Stimulated activated CD4-positive, alpha-beta T cell treated with anti-CD3 and anti-CD28 coated beads, TNF-alpha, amount 100 ng/mL, for 48 hours (primary cell): ENCODE results near the gene RP9.

ENCODE experiments used
- DNase-seq, 3 donors: peaks; one replicate each; pipeline ENCODE4 v3.0.0-alpha.2; 2020; ENCODE audit warnings: low read depth in 3 of 3

RP9 gene

GRCh38 chr7:33062782-33063443, 46.3 kb downstream of the RP9 start:
- peak; percentile 81 to 93 (median 87) for DNase-seq

- peak; percentile 5 to 33 (median 13) for DNase-seq
Observed at GRCh38 chr7:33062023-33062781, 47.0 kb downstream of the RP9 start, which contains the start of gene NT5C3A. Gene NT5C3A (minus strand): TSS chr7:33062776. CDS start chr7:33062705, 71 bp downstream.

GRCh38 chr7:33061282-33061937, 47.8 kb downstream of the RP9 start:
- DNase-seq = no peak

GRCh38 chr7:33059635-33060034, 49.6 kb downstream of the RP9 start:
- DNase-seq = no peak

GRCh38 chr7:33055158-33055557, 54.0 kb downstream of the RP9 start:
- DNase-seq = no peak

GRCh38 chr7:33054261-33054964, 54.8 kb downstream of the RP9 start:
- no peak for DNase-seq

- DNase-seq = no peak
Observed at GRCh38 chr7:33053721-33054120, 55.5 kb downstream of the RP9 start.

- no peak for DNase-seq
Observed at GRCh38 chr7:33050535-33051318, 58.5 kb downstream of the RP9 start.

- DNase-seq = no peak
Observed at GRCh38 chr7:33048704-33049103, 60.5 kb downstream of the RP9 start.

- DNase-seq = no peak
Observed at GRCh38 chr7:33048257-33048656, 60.9 kb downstream of the RP9 start.

- no peak for DNase-seq
Observed at GRCh38 chr7:33044986-33045385, 64.2 kb downstream of the RP9 start.
